Neural progenitor cell (in vitro differentiated cells): ENCODE data around the gene SGSM1.

Experiments
- EZH2 ChIP-seq: fragments of 200-600 bp; sonication (generic); IDR thresholded peaks from 2 replicates; pipeline ENCODE4 v1.6.1; 2017; ENCODE audit warnings: antibody characterized with exemption, mild to moderate bottlenecking, moderate library complexity
- TF ChIP-seq, protein P1 (sequence below): fragments of 200-600 bp; sonication (generic); IDR thresholded peaks from 2 replicates; pipeline ENCODE4 v1.5.1; 2017; ENCODE audit warnings: antibody characterized with exemption, mild to moderate bottlenecking

DNA sequence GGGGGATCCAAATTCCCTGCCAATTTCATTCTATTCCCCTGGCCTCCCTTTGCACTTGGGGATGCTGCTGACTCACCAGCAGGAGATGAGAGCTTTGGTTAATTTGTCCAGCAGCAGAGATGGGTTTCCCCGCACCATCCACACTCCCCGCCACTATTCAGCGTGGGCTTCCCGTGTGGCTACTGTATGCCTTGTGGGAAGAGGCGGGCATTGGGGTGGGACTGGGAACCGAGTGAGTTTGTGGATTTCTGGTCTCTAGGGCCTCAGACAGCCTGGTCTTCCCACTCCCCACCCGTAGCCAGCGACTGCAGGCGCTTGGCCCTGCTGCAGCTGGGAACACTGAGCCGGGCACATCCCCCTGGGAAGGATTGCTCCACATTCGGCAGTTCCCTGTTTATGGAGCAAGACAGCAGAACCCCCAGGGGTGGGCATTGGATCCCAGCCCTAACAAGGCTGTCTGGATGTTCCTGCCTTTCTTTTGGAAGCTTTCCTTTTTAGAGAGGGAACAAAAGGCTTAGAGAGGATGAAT is 169.9 kb downstream of the SGSM1 start:
- TF ChIP-seq, protein P1, sequence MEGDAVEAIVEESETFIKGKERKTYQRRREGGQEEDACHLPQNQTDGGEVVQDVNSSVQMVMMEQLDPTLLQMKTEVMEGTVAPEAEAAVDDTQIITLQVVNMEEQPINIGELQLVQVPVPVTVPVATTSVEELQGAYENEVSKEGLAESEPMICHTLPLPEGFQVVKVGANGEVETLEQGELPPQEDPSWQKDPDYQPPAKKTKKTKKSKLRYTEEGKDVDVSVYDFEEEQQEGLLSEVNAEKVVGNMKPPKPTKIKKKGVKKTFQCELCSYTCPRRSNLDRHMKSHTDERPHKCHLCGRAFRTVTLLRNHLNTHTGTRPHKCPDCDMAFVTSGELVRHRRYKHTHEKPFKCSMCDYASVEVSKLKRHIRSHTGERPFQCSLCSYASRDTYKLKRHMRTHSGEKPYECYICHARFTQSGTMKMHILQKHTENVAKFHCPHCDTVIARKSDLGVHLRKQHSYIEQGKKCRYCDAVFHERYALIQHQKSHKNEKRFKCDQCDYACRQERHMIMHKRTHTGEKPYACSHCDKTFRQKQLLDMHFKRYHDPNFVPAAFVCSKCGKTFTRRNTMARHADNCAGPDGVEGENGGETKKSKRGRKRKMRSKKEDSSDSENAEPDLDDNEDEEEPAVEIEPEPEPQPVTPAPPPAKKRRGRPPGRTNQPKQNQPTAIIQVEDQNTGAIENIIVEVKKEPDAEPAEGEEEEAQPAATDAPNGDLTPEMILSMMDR, result no peak
- no peak for TF ChIP-seq EZH2
